ENCODE measurements around the gene ZMAT5. TPM values are rescaled to one million over a fixed set of nuclear protein-coding genes. Genes with fewer than 3 reads are reported as not detected.
A peak's percentile ranks its signal among the peaks of the same experiment; 100 is the strongest.

The ZMAT5 gene
- total and polyA plus RNA-seq, 10 of the 15 experiments (the other 5 are each of a cell fraction or from before 2014, with no cell fraction given): 2.3 to 43.0 (median 21.9) TPM

- peak; percentile 3 for TF ChIP-seq RELA (IDR thresholded peaks at IDR 0.05; ENCODE audit: borderline replicate concordance, partially characterized antibody)
- TF ChIP-seq RELB (IDR thresholded peaks at IDR 0.05; ENCODE audit: low read depth): peak; percentile 48; the same call in 1 of the 2 replicates
- TF ChIP-seq TBL1XR1 (IDR thresholded peaks at IDR 0.05; ENCODE audit: low read depth, low read length): no peak
- TF ChIP-seq HSF1 (IDR thresholded peaks at IDR 0.05; ENCODE audit: low read depth, low read length): no peak
- peak; percentile 72; the same call in 1 of the 2 replicates for TF ChIP-seq PAX5 (IDR thresholded peaks at IDR 0.05; ENCODE audit: borderline replicate concordance, low read depth, low read length)
- no peak for TF ChIP-seq STAT3 (IDR thresholded peaks at IDR 0.05; ENCODE audit: low read depth, low read length)
- TF ChIP-seq CREB1 (IDR thresholded peaks at IDR 0.05; ENCODE audit: low read depth): 0 out of 2 replicates have a peak, but pooled peaks have one; percentile 35
- TF ChIP-seq PRDM15 (CRISPR knock-in tag; IDR thresholded peaks at IDR 0.05): no peak
- TF ChIP-seq RUNX3 (IDR thresholded peaks at IDR 0.05; ENCODE audit: low read length): peak; percentile 96
- TF ChIP-seq BHLHE40 (IDR thresholded peaks at IDR 0.05; ENCODE audit: borderline replicate concordance in 1 of 2, low read depth in 2 of 2, low read length in 1 of 2): peak in 1 of 2 experiments; percentile 30; a peak in 1 of 4 replicates
- peak; percentile 66 to 76; a peak in 3 of 4 replicates for TF ChIP-seq IKZF2 (IDR thresholded peaks at IDR 0.05)
- TF ChIP-seq CHD2 (IDR thresholded peaks at IDR 0.05; ENCODE audit: borderline replicate concordance, low read depth, low read length): no peak
- TF ChIP-seq SKIL (IDR thresholded peaks at IDR 0.05; ENCODE audit: low read depth, poor library complexity, severe bottlenecking): peak; percentile 64
- TF ChIP-seq CBFB (IDR thresholded peaks at IDR 0.05; ENCODE audit: low read depth): peak; percentile 62
- no peak for TF ChIP-seq ATF2 (IDR thresholded peaks at IDR 0.05; ENCODE audit: low read length)
- TF ChIP-seq ZBTB33 (IDR thresholded peaks at IDR 0.05): no peak
- TF ChIP-seq ETV6 (conservative IDR thresholded peaks at IDR 0.05 in 1 of 2, IDR thresholded peaks at IDR 0.05 in 1 of 2; ENCODE audit: borderline replicate concordance in 1 of 2, low read depth in 1 of 2): peak in 1 of 2 experiments; percentile 67; a peak in 2 of 4 replicates
Measured at GRCh38 chr22:29797351-29797750, 30.5 kb upstream of the ZMAT5 start (continued).

Data from GM12878 (cell line).